KMS-11 (cell line): ENCODE measurements around the gene PRR30.

Experiments
- H2AFZ ChIP-seq: fragments of 200-600 bp; sonication (generic); 2 replicates; pipeline ENCODE4 v1.6.1; 2016; ENCODE audit warnings: antibody characterized with exemption, mixed run types, low read depth
- H3K27ac ChIP-seq: fragments of 200-600 bp; sonication (generic); 2 replicates; pipeline ENCODE4 v1.6.1; 2016; ENCODE audit warnings: mild to moderate bottlenecking, mixed run types
- H3K27me3 ChIP-seq: fragments of 200-600 bp; sonication (generic); 2 replicates; pipeline ENCODE4 v1.6.1; 2017; ENCODE audit warnings: mild to moderate bottlenecking, low read depth, mixed run types, moderate library complexity; ENCODE audit not compliant: insufficient read depth
- H3K36me3 ChIP-seq: fragments of 200-600 bp; sonication (generic); 2 replicates; pipeline ENCODE4 v1.6.1; 2017; ENCODE audit warnings: mild to moderate bottlenecking, mixed run types; ENCODE audit not compliant: insufficient read depth
- H3K4me1 ChIP-seq: fragments of 200-600 bp; sonication (generic); 2 replicates; pipeline ENCODE4 v1.6.1; 2016; ENCODE audit warnings: mild to moderate bottlenecking, low read depth, mixed run types; ENCODE audit not compliant: poor library complexity, severe bottlenecking
- H3K4me2 ChIP-seq: fragments of 200-600 bp; sonication (generic); 2 replicates; pipeline ENCODE4 v1.7.0; 2016; ENCODE audit warnings: mild to moderate bottlenecking, mixed run types
- H3K4me3 ChIP-seq: fragments of 200-600 bp; sonication (generic); IDR thresholded peaks from 2 replicates; pipeline ENCODE4 v1.6.1; 2017; ENCODE audit warnings: low read depth, low read length, mixed read lengths; ENCODE audit not compliant: insufficient read depth
- H3K79me2 ChIP-seq: fragments of 200-600 bp; sonication (generic); 2 replicates; pipeline ENCODE4 v1.6.1; 2016; ENCODE audit warnings: low read depth, mixed run types; ENCODE audit not compliant: insufficient read depth
- H3K9ac ChIP-seq: fragments of 200-600 bp; sonication (generic); 2 replicates; pipeline ENCODE4 v1.6.1; 2016; ENCODE audit warnings: mild to moderate bottlenecking, mixed run types
- H4K20me1 ChIP-seq: fragments of 200-600 bp; sonication (generic); 2 replicates; pipeline ENCODE4 v1.6.1; 2016; ENCODE audit warnings: mild to moderate bottlenecking, mixed run types; ENCODE audit not compliant: insufficient read depth
- CTCF ChIP-seq: fragments of 200-600 bp; sonication (generic); conservative IDR thresholded peaks from 2 replicates; pipeline ENCODE4 v1.6.1; 2017; ENCODE audit warnings: low read depth, mild to moderate bottlenecking, antibody characterized with exemption, low read length, moderate library complexity, mixed read lengths

Gene PRR30

GRCh38 chr2:27128668-27129571 lies 10.3 kb downstream of the PRR30 start:
- peaks cover 12% of the 10 kb centered on the region for H3K79me2 ChIP-seq

GRCh38 chr2:27127883-27128667 lies 11.1 kb downstream of the PRR30 start:
- no peaks in the 10 kb centered on the region for H3K27me3 ChIP-seq
- no peak overlapping the region for H3K4me2 ChIP-seq
- H3K9ac ChIP-seq: no peak overlapping the region
- H3K36me3 ChIP-seq: no peaks in the 10 kb centered on the region
- H3K27ac ChIP-seq: no peak overlapping the region
- no peaks in the 10 kb centered on the region for H4K20me1 ChIP-seq
- peaks cover 3% of the 10 kb centered on the region for H3K79me2 ChIP-seq
- H3K4me1 ChIP-seq: peaks cover 12% of the 10 kb centered on the region
- H3K4me3 ChIP-seq: no peak overlapping the region
- no peak overlapping the region for H2AFZ ChIP-seq
- TF ChIP-seq CTCF: no peak

More at GRCh38 chr2:27128668-27129571, 10.3 kb downstream of the PRR30 start:
- Histone ChIP-seq H3K4me3 (no peak overlapping the region), H3K36me3 (no peaks in the 10 kb centered on the region), H3K27me3 (no peaks in the 10 kb centered on the region), H2AFZ (no peak overlapping the region), H3K9ac (no peak overlapping the region), H4K20me1 (no peaks in the 10 kb centered on the region), H3K27ac (no peak overlapping the region), H3K4me1 (peaks cover 13% of the 10 kb centered on the region), H3K4me2 (no peak overlapping the region)
- TF ChIP-seq CTCF: no peak

- no peaks in the 10 kb centered on the region for H4K20me1 ChIP-seq
- H3K36me3 ChIP-seq: no peaks in the 10 kb centered on the region
- no peak overlapping the region for H2AFZ ChIP-seq
- peaks cover 9% of the 10 kb centered on the region for H3K4me1 ChIP-seq
- no peak overlapping the region for H3K27ac ChIP-seq
- H3K4me3 ChIP-seq: no peak overlapping the region
- no peaks in the 10 kb centered on the region for H3K79me2 ChIP-seq
- H3K27me3 ChIP-seq: no peaks in the 10 kb centered on the region
- TF ChIP-seq CTCF: no peak
- no peak overlapping the region for H3K9ac ChIP-seq
- H3K4me2 ChIP-seq: no peak overlapping the region
These were observed 12.9 kb downstream of the PRR30 start for GRCh38 chr2:27126252-27126710.

GRCh38 chr2:27125104-27125503 lies 14.1 kb downstream of the PRR30 start:
- no peak overlapping the region for H3K4me3 ChIP-seq
- H3K27me3 ChIP-seq: no peaks in the 10 kb centered on the region
- no peak overlapping the region for H3K27ac ChIP-seq
- H3K9ac ChIP-seq: no peak overlapping the region
- no peaks in the 10 kb centered on the region for H4K20me1 ChIP-seq
- H3K4me2 ChIP-seq: no peak overlapping the region
- no peak for TF ChIP-seq CTCF
- H3K36me3 ChIP-seq: no peaks in the 10 kb centered on the region
- H3K4me1 ChIP-seq: peaks cover 9% of the 10 kb centered on the region
- no peaks in the 10 kb centered on the region for H3K79me2 ChIP-seq
- H2AFZ ChIP-seq: no peak overlapping the region
